NB4 (cell line): Measurements from ENCODE around the gene JAG2.

ENCODE experiments used
- CTCF ChIP-seq: IDR thresholded peaks from one replicate; pipeline ENCODE4 v1.5.1; 2012; ENCODE audit warnings: low read depth, low read length
- MYC ChIP-seq: IDR thresholded peaks from 2 replicates; pipeline ENCODE4 v1.6.1; 2011; ENCODE audit warnings: low read depth, low read length
- POLR2A ChIP-seq: IDR thresholded peaks from 2 replicates; pipeline ENCODE4 v1.6.1; 2011; ENCODE audit warnings: mild to moderate bottlenecking; ENCODE audit not compliant: insufficient read length; ENCODE audit errors: extremely low read depth

- TF ChIP-seq CTCF = no peak
- TF ChIP-seq POLR2A = no peak
- no peak for TF ChIP-seq MYC
These were observed 70.3 kb downstream of the JAG2 start for GRCh38 chr14:105098316-105098715.
